ENCODE results near the gene TMCC1.

The TMCC1 gene

DNA sequence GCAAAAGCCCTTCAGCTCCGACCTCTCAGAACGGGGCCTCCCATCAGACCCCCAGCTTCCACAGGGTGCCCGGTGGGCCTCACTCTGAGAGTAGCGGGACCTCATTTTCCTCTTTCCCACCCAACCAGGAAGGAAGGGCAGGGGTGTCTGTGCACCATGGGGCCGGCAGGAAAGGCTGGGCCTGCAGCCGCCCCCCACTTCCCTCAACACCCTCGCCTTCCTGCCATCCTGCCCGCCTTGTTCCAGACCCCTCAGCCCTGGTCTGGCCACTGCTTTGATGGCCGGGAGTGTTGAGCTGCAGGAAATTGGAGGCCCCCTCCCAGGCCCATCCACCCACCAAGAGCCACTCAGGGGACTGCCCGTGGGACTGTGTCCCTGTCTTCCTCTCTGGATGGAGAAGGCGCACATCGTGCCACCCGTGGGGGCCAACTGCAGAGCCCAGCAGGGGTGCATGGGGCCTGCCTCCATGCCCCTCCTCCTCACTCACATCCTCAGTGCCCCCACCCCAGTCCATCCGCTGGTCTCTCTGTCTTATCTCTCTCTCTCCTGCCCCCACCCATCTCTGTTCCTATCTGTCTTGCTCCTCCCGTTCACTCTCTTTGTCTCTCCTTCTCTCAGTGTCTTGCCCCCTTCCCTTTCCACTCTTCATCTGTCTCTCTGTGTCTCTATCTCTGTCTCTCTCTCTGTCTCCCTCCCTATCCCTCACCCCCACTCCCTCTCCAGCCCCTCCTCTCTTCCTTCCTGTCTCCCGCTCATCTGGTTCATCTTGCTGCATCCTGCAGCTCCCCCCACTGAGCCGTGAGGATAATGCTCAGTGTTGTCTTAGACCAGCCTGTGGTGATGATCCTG lies 285.2 kb downstream of the TMCC1 start:
- no peak for DNase-seq (ENCODE audit: low spot score)
- in situ Hi-C loops (cut with MboI; ENCODE audit: low pct_unique_long_range_greater_than_20kb, low sequenced_read_pairs, unreplicated experiment) = no loop called here
- TF ChIP-seq, protein P1, sequence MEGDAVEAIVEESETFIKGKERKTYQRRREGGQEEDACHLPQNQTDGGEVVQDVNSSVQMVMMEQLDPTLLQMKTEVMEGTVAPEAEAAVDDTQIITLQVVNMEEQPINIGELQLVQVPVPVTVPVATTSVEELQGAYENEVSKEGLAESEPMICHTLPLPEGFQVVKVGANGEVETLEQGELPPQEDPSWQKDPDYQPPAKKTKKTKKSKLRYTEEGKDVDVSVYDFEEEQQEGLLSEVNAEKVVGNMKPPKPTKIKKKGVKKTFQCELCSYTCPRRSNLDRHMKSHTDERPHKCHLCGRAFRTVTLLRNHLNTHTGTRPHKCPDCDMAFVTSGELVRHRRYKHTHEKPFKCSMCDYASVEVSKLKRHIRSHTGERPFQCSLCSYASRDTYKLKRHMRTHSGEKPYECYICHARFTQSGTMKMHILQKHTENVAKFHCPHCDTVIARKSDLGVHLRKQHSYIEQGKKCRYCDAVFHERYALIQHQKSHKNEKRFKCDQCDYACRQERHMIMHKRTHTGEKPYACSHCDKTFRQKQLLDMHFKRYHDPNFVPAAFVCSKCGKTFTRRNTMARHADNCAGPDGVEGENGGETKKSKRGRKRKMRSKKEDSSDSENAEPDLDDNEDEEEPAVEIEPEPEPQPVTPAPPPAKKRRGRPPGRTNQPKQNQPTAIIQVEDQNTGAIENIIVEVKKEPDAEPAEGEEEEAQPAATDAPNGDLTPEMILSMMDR (IDR thresholded peaks at IDR 0.05; ENCODE audit: extremely low read depth, insufficient read depth, missing control alignments) = no peak

DNA sequence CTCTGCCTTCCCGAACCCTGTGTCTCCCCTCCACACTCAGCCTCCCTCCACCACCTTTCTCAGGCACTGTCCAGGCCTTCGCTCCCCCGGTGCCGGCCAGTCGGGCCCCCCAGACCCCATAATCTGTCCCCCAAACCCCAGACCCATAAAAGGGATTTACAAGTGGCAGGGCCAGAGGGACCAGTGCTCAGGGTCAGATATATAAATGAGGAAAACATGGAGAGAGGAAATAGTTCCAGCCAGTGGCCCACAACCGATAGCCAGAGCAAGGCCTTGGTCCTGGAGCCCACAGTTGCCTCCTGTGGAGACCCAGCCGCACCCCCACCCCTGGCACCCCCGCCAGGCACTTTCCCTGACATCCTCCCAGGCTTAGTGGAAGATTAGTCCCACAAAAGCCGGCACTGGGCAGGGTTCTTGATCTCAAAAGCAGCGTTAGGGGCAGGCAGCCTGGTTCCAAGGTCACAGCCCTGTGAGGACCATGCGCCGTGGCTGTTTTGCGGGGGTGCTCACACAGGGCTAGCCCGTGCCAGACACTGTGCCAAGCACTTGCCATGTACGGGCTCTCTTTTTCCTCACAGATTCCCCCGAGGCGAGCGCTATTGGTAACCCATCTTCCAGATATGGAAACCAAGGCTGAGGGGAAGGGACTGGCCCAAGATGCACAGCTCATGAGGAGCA lies 286.0 kb downstream of the TMCC1 start:
- no peak for DNase-seq (ENCODE audit: low spot score)
- in situ Hi-C loops (cut with MboI; ENCODE audit: low pct_unique_long_range_greater_than_20kb, low sequenced_read_pairs, unreplicated experiment) = no loop called here
- TF ChIP-seq, protein P1 (IDR thresholded peaks at IDR 0.05; ENCODE audit: extremely low read depth, insufficient read depth, missing control alignments) = no peak

DNA sequence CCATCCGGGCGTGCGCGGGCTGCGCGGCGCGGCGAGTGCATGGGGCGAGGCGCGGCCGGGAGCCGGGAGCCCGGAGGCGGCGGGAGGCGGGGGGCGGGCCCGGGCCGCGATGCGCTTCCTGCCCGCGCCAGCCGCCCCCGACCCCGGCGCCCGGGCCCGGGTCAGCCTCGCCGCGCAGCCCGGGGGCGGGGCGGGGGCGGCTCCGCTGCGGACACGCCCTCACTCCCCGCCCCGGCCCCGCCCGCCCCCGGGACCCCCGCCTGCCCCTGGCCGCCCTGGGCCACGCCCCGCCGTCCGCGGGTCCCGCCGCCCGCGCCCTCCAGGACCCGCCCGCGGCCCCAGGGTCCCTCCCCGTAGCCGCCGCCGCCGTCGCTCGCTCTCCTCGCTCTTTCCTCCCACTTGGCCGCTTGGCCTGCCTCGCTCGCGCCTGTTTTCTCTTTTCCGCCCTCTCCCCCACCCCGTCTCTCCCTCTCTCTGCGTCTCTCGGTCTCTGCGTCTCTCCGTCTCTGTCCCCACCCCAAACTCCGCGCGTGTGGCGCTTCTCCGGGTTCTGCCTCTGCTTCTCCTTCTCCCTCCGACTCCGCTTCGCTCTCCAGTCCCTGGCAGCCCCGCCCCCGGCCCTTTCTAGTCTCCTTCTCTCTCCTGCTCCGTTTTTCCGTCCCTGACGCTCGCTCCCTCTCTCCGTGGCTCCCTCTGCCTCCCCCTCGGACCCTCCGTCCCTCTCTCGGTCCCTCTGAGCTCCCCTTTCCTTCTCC lies 286.7 kb downstream of the TMCC1 start, which contains the start of gene PLXND1:
Gene PLXND1, minus strand, starts transcription at position 41 of the 755 bp plus-strand sequence. Its CDS starts 37 bp downstream, at position 4.
- peak; percentile 89 for DNase-seq (ENCODE audit: low spot score)
- TF ChIP-seq, protein P1 (IDR thresholded peaks at IDR 0.05; ENCODE audit: extremely low read depth, insufficient read depth, missing control alignments) = no peak
- in situ Hi-C loops (cut with MboI; ENCODE audit: low pct_unique_long_range_greater_than_20kb, low sequenced_read_pairs, unreplicated experiment) = no loop called here

DNA sequence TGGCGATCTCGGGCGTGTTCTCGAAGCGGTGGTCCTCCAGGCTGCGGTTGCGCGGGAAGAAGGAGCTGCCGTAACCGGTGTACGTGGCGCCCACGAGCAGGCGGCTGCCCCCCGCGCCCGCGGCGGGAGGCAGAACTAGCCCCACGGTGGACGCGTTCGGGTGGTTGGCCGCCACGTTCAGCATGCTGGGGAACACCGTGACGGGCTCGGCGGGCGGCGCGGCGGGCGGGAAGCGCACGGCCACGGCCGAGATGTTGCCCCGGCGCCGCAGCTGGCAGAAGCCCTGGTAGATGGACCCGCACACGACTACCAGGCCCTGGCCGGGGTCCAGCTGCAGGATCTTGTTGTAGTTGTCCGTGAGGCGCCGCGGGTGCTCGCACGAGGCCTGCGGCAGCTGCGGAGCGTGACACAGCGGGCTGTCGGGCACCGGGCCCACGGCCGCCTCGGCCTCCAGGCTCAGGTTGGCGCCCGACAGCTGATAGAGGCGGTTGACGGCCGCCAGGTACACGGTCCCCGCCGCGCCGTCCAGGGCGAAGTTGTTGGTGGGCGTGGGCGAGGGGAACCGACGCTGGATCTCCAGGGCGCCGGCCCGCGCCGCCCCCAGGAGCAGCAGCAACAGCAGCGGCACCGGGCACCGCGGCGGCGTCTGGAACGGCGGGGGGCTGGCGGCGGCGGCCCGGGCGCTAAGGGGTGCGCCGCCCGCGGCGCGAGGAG lies 287.4 kb downstream of the TMCC1 start:
- in situ Hi-C loops (cut with MboI; ENCODE audit: low pct_unique_long_range_greater_than_20kb, low sequenced_read_pairs, unreplicated experiment) = no loop called here
- TF ChIP-seq, protein P1 (IDR thresholded peaks at IDR 0.05; ENCODE audit: extremely low read depth, insufficient read depth, missing control alignments) = no peak
- DNase-seq (ENCODE audit: low spot score) = peak; percentile 75

DNA sequence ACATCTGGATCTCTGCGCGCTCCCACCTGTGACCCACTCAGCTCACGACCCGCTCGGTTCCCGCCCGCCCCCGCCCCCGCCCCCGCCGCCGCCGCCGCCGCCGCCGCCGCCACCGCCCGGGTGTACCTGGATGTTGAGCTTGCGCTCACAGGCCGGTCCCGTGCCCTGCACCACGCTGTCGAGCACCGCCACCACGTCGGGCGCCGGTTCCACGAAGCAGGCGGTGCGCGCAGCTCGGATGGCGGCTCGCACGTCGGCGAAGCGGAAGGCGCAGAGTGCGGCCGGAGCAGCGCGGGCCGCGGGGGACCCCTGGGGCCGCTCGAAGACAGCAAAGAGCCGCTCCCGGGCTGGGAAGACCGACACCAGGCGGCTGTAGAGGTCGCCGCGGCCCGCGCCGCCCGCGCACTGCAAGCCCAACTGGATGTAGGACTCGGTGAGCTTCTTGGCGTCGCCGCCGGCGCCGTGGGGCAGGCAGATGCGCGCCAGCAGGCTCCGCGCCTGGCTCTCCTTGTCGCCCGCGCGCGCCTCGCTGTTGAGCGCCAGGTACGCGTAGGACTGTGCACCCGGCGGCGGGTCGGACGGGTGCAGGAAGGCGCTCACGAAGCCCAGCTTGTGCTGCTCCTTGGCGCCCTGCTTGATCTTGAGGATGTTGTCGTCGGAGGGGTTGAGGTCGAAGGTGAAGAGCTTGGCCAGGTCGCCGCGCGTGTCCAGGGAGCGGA lies 288.1 kb downstream of the TMCC1 start:
- TF ChIP-seq, protein P1 (IDR thresholded peaks at IDR 0.05; ENCODE audit: extremely low read depth, insufficient read depth, missing control alignments) = no peak
- peak; percentile 61 for DNase-seq (ENCODE audit: low spot score)
- in situ Hi-C loops (cut with MboI; ENCODE audit: low pct_unique_long_range_greater_than_20kb, low sequenced_read_pairs, unreplicated experiment) = no loop called here
